HG03575 (cell line): ENCODE measurements around the gene PEA15.

Experiments used
- ATAC-seq: cut with Tn5 transposase; IDR thresholded peaks from one replicate; pipeline ENCODE4 v1.9.1; 2021; ENCODE audit not compliant: unreplicated experiment, insufficient number of reproducible peaks, low FRiP score; ENCODE audit errors: extremely low read depth

Gene PEA15

DNA sequence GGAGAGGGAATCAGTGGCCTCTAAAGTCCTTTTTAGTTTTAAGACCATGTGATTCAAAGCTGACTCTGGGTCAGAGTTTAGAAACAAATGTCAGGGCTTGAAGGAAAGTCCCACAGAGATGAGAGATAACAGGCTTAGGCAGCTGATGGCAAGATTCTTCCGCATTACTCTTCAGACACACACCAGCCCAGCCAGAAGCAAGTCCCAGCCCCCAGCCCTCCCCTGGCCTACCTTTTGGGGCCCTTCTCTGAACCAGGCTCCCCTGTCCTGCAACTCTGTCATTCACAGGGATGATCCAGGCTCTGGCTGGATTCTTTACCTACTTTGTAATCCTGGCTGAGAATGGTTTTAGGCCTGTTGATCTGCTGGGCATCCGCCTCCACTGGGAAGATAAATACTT, 28.0 kb upstream of the PEA15 start:
- ATAC-seq = no peak

DNA sequence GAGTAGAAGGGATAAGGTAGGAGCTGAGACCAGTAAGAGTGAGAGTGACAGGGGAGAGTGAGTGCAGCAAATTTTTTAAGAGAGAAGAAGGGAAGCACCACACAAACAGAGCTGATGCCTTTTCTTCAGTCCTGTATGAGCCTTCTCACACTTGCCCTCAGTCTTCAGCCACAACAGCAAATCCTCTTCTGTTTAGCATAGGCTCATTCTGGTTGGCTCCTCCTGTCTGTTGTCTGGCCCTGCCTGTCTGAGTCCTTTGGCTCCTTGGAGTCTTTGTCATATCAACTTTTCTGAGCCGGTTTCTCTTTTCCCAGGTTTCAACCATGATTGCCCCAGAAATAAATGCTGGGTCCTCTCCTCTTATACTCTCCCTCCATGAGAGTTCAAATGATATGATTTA, 27.5 kb upstream of the PEA15 start:
- ATAC-seq = no peak

GRCh38 chr1:160178731-160179130, 26.5 kb upstream of the PEA15 start:
- ATAC-seq = no peak

GRCh38 chr1:160179336-160179735, 25.8 kb upstream of the PEA15 start:
- no peak for ATAC-seq

DNA sequence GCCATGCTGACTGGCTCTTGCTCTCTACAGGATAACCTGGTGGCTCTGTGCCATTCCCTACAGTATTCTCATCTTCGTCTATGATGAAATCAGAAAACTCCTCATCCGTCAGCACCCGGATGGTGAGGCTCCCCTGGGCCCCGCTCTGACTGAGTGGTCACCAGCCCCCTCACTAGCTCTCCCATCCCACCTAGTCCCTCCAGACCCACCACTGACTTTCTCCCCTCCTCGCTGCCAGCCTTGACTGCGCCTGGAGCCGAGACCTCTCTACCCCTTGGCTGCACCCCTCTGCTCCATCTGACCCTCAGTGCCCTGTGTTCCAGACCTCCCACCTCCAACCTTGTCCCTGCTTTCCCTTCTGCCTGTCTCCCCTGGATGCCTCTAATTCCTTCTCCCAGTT, 18.9 kb upstream of the PEA15 start:
- no peak for ATAC-seq

DNA sequence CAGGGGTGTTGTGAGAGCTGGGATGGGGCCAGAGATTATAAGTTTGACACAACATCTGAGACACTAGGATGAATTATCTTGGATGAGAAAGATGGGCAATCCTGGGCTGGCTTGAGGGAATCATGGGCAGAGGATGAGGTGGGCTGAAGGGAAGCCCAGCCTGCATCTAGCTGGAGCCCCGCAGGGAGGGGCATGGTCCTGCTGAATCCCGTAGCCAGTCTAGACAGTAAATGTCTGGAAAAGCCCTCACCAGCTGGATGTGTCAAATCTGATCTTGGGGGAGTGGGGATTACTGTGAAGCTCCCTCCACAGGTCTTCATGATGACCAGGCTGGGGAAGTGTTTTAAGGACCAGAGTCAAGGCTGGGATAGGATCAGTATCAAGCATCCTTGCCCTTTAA, 18.5 kb upstream of the PEA15 start:
- no peak for ATAC-seq

GRCh38 chr1:160187407-160187806, 17.8 kb upstream of the PEA15 start:
- ATAC-seq = no peak

GRCh38 chr1:160188341-160188740, 16.8 kb upstream of the PEA15 start:
- ATAC-seq = no peak

- ATAC-seq = no peak
These were observed 15.2 kb upstream of the PEA15 start, which contains the start of gene CASQ1 for GRCh38 chr1:160189649-160190625. TSS of gene CASQ1 (plus strand) at chr1:160190575. CDS start at chr1:160190752, 177 bp downstream.

DNA sequence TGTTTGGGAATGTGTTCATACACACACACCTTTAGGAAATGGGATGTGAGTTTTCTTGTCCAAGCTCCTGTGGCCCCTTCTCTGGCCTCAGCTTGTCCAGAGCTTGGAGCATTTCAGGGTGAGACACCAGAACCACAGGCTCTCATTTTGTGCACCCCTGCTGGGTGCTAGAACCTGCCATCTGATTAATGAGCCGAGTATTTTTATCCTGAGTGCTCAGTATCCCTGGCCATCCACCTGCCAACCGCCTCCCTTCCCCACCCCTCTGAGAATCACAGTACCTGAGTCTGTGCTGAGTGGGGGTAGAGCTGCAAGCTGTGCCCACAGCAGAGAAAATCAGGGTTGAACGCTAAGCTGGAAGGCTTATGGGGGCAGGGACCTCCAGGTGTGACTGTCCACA, 13.4 kb upstream of the PEA15 start:
- ATAC-seq = no peak

DNA sequence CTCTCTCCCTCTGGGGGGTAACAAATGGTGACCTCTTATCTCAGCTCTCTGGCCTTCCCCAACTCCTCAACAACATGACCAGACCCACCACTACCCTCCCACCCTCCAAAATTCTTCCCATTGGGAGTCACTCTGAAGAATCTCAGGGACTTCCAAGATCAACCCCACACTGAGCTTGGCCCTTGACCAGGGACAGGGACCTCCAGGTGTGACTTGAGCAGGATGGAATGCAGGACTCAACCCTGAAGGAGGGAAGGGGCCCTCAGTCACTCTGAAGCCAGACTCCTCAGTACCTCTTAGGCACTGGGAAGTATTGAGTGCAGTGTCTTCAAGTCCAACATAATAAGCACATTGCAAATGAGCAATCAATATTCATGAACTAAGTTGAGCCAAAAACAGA, 12.9 kb upstream of the PEA15 start:
- no peak for ATAC-seq

GRCh38 chr1:160193091-160193819, 11.9 kb upstream of the PEA15 start:
- no peak for ATAC-seq

DNA sequence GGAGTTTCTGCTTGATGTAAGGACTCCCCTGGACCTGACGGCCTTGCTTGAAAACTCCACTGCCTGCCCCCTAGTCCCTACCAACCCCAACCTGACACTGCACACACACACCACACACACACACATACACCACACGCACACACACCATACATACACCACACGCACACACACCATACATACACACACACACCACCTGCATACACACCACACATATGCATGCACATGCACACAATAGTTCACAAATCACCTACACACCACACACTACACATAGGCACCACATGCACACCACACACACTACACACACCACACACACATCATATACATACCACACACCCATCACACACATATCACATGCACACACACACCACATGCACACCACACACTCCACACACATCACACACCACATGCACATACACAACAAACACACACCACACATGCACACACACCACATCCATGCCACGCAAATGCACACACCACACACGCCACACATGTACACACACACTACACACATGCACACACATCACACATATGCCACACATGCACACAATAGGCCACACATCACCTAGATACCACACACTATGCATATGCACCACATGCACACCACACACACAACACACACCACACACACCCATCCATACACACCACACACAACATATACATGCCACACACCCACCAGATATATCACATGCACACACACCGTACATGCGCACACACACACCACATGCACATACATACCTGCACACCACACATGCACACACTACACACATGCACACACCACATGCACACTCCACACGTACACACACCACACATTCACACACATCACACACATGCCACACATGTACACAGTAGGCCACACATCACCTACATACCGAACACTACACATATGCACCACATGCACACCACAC, 11.1 kb upstream of the PEA15 start:
- ATAC-seq = no peak

GRCh38 chr1:160194737-160195059, 10.5 kb upstream of the PEA15 start:
- no peak for ATAC-seq

DNA sequence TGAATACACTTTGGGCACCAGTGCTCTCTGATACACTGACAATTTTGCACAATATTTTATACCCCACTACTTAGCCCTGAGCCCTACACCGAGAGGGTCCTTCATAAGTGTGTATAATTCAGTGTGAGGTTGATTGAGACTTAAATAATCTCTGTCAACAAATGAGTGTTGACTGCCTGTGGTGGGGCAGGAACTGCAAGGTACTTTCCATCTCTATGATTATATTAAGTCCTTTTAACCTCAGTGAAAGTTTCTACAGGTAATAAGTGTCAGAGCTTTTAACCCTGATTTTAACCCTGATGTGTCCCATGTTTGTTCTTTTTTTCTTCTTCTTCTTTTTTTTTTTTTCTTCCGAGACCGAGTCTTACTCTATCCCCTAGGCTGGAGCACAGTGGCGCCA, 9.0 kb upstream of the PEA15 start:
- no peak for ATAC-seq

DNA sequence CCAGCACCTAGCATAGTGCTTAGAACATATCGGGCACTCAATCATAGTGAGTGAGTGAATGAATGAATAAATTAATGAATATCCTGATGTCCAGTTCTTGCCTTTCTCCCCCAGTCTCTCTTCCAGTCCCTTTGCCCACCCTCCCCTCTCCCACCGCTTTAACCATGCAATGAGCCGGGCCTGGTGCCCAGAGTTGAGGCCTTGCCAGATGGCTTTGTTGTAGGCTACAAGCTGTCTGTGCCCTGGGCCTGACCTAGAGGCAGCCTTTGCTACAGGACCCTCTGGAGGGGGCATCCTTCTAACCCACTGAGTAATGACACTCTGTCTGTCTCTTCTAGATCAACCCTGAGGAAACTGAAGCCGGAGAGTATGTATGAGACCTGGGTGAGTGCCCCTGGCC, 8.0 kb upstream of the PEA15 start:
- ATAC-seq = no peak

GRCh38 chr1:160200786-160201185, 4.4 kb upstream of the PEA15 start:
- no peak for ATAC-seq

DNA sequence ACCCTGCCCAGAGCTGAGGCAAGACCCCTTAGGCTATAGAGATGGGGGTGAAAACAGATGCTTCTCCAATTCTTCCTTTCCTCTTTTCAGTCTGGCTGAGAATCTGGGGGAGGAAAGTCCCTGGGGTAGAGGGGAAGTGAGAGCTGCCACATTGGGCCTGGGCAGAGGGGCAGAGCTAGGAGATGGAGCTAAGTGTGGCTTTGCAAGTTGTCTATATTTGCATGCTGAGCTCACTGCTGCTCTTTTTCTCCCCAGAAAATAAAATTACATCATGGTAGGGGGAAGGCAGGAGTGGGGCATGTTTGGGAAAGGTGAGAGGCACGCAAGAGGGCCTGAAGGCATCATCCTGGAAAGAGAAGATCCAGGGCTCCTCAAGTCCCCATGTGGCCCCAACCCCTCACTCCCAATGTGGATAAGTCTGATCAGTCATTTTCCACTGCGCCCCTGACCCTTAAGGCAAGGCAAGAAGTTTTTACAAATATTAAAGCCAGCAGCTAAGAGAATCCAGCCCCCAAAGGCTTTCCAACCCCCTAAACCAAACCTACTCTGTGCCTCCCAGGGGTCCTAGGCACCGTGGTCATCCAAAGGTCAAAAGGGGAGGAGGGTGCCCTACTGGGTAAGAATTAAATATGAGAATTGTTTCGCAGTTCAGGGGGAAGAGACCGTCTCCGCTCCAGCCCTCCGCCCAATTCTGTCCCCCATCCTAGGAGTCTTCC, 500 bp upstream of the PEA15 start:
- no peak for ATAC-seq

DNA sequence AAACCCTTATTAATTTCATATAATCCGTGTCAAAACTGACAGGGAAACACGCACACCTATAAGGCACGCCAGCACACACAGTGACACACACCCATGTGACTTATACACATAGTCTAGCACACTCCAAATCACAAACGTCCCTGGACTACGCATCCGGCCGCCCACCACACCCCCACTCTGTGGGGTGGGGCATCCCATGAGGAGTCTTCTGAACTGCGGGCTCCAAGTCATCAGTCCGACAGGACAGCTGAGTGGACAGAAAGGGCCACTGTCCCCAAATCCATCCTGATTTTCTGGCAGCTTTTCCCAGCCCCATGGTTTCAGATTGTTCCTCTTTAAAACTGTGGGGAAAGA, 829 bp downstream of the PEA15 start:
- ATAC-seq = no peak
